GF-D8 (cell line): ENCODE measurements around the gene ATRIP.
"Not testable (repeated sequence)": the region's sequence is repeated elsewhere in the genome, so short reads cannot be mapped to it uniquely, and the experiment has no call there.

Source experiments
- DNase-seq: peaks from one replicate; lab custom pipeline; 2025; lab: John Stamatoyannopoulos, UW

Gene ATRIP

GRCh38 chr3:48446425-48447193, at the start of gene ATRIP:
Gene ATRIP (plus strand): TSS chr3:48446737. CDS start chr3:48446846, 109 bp downstream.
- DNase-seq = peak; percentile 34

GRCh38 chr3:48397767-48398681, 48.5 kb upstream of the ATRIP start:
- DNase-seq = no peak

- DNase-seq = no peak
Measured at GRCh38 chr3:48398701-48399386, 47.7 kb upstream of the ATRIP start.

- DNase-seq = no peak
Measured at GRCh38 chr3:48399387-48400172, 47.0 kb upstream of the ATRIP start.

- DNase-seq = peak; percentile 20
Measured at GRCh38 chr3:48400824-48401433, 45.6 kb upstream of the ATRIP start.

GRCh38 chr3:48401434-48401901, 45.1 kb upstream of the ATRIP start:
- not testable (repeated sequence) for DNase-seq

GRCh38 chr3:48402281-48402732, 44.2 kb upstream of the ATRIP start:
- no peak for DNase-seq

- no peak for DNase-seq
Measured at GRCh38 chr3:48402907-48403306, 43.6 kb upstream of the ATRIP start.

- DNase-seq = no peak
Measured at GRCh38 chr3:48403533-48404439, 42.8 kb upstream of the ATRIP start.

GRCh38 chr3:48404440-48405342, 41.8 kb upstream of the ATRIP start:
- no peak for DNase-seq

GRCh38 chr3:48405343-48405881, 41.1 kb upstream of the ATRIP start:
- DNase-seq = no peak

- DNase-seq = no peak
Measured at GRCh38 chr3:48405971-48406370, 40.6 kb upstream of the ATRIP start.

GRCh38 chr3:48406443-48407431, 39.8 kb upstream of the ATRIP start:
- DNase-seq = no peak

GRCh38 chr3:48407542-48408099, 38.9 kb upstream of the ATRIP start:
- no peak for DNase-seq

GRCh38 chr3:48408823-48409281, 37.7 kb upstream of the ATRIP start:
- no peak for DNase-seq

- DNase-seq = no peak
Measured at GRCh38 chr3:48409291-48410201, 37.0 kb upstream of the ATRIP start.
